NCI-H345 treated with DMSO at 0.1 percent for 48 hours (cell line): ENCODE results near the gene KRT1.
"Not testable (repeated sequence)": the region's sequence is repeated elsewhere in the genome, so short reads cannot be mapped to it uniquely, and the experiment has no call there.

Source experiments
- DNase-seq: peaks from one replicate; lab custom pipeline; 2025; ENCODE audit not compliant: unreplicated experiment; lab: John Stamatoyannopoulos, UW

Gene KRT1

GRCh38 chr12:52682938-52683574, 2.8 kb upstream of the KRT1 start:
- no peak for DNase-seq

GRCh38 chr12:52682381-52682660, 2.1 kb upstream of the KRT1 start:
- no peak for DNase-seq

DNA sequence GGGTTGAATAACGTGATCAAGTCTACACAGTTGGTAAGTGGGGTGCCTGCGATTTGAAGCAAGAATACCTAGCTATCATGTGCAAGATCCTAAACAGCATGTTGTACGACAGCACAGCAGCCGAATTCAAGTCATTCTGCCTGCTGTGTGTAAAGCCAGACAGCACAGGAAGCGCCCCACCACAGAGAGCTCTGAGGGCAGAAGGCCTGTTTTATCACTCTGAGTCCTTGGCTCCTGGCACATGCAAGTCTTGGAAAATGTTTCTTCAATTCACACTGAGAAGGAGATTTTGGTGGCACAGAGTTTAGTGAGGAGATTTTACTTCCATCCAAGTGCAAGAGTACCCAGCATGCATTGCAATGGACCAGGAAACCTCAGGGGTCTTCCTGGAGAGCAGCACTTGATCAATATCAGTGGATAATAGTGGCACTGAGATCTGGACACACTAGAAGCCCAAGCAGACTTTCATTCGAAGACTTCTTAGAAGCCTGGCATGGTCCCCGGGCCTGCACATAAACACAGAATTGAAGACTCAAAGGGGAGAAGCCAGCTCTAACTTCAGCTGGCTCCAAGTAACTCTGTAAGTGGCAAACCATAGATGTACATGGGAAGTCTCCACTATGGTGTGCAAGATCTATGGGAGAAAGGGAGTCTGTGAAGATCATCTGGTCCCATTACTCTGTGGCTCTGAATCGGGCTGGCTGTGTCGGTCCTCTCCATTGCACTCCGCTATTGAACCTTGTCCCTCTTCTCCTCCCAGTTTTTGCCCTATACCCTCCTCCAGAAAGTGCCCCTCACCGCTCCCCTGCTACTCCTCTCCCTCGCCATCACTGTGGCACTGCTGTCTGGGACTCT, 1.5 kb upstream of the KRT1 start:
- DNase-seq: no peak

GRCh38 chr12:52679875-52680274, 332 bp downstream of the KRT1 start:
- DNase-seq: no peak

DNA sequence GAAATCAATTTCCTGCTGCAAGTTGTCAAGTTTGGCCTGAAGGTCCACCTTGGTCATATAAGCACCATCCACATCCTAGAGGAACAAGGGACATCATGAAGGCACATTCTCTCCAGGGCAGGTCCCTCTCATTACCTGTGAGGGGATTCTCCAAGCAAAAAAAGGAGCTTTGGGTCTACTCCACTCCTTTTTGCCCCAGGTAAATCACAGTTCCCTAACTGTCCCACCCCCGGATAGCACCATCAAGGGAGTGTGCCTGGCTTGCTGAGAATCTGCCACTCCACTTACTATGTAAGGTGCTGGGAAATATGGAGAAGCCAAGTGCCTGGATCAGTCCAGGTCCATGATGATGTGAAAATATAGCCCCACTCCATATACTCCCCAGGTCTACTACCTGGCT, 2.5 kb downstream of the KRT1 start:
- no peak for DNase-seq

DNA sequence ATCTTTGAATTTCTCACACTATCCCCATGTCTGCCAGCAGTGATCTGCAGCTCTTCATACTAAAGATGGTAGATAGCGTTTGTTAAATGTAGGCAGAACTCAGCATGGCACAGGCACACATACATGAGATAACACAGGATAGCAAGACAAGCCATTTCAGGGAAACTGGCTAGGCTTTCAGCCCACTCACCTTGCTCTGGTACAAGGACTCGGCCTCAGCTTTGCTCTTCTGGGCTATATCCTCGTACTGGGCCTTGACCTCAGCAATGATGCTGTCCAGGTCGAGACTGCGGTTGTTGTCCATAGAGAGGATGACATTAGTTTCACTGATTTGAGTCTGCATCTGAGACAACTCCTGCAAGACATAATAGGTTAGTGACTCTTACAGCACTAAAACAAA, 3.1 kb downstream of the KRT1 start:
- no peak for DNase-seq

DNA sequence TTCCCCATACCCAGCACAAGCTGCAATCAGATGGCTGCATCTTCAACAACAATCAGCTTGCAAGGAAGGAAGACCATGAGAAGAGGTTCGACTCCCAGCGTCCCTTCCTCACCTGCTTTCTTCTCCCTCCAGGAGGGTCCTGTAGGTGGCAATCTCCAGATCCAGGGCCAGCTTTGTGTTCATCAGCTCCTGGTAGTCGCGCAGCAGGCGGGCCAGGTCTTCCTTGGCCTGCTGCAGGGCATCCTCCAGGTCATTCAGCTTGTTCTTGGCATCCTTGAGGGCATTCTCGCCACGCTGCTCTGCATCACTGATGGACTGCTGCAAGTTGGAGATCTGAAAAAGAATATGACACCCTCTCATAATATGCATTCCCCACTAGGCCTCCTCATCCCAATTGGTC, 4.0 kb downstream of the KRT1 start:
- DNase-seq: no peak

- no peak for DNase-seq
Measured at GRCh38 chr12:52675301-52675701, 4.9 kb downstream of the KRT1 start.

DNA sequence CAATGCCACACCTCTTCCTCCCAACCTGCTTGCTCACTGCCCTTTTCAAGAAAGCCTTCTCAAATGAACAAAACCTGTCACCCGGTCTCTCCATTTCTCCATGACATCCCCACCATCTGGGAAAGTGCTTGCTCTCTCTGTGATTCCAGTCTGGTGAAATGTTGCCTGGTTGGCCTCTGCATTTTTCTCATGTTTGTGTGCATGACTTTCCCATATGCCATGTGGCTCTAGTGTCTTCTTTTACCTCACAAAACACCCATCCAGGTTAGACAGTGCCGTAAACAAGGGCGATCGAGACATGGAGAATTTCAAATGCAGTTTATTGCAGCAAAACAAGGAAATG, 5.8 kb downstream of the KRT1 start:
- DNase-seq: no peak

GRCh38 chr12:52673713-52674432, 6.3 kb downstream of the KRT1 start:
- DNase-seq: no peak

DNA sequence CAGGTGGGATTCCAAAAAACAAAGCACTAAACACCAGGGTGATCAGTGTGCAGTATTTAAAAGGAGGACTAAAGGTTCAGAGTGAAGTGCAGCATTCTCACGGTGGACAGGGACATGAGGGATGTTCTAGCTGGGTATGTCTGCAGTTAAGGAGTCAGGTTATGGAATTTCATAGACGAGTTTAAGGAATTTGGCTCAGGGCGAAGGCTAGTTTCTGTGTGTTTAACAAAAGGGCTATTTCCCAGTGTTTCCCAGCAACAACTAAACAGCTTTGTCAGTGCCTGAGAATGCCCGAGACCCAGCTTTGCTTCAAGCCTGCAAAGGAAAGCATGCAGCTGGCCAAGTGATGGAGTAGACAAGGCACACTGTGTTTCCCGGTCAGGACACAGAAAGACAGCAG, 7.0 kb downstream of the KRT1 start:
- DNase-seq: no peak

DNA sequence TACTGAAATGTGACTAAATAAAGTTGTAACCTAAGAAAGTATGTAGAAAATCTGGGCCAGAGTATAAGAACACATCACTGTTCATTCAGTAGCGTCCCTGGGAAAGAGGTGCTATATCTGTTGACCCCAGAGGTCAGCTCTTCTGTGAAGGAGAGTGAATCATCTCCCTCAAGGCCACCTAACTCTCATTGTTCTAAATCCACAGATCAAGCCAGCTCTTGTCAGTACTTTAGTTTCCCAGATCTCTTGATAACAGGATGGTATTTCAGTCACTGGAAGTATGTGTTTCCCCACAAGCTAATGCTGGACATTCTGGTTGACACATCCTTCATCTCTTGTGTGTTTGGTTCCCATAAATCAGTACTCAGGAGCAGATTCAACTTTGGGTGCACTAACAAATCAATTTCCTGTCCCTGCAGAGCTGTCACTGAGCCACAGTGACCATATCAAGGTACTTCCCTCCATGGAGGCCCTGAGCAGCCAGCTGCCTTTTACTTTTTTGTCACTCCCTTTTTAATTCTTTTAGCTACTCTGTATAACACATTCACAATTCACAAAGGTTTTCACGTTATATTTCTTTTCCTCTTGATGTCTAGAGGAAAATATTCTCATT, 7.8 kb downstream of the KRT1 start:
- DNase-seq: no peak

DNA sequence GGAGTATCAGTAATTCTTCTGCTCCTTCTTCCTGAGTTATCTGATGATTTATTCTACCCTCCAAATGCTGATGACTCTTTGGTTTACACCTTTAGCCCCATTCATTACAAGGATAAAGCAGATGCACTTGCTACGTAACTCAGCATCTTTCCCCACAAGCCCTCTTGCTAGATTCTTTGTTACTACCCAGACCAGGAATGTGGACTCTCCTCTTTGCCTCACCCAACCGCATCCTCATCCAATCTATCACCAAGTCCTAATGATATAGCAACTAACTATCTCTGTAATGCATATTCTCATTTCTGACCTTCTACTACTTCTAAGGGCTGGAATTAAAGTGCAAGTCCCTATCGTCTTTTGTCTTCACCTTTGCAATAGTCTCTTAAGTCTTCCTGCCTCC, 9.2 kb downstream of the KRT1 start:
- DNase-seq: no peak

DNA sequence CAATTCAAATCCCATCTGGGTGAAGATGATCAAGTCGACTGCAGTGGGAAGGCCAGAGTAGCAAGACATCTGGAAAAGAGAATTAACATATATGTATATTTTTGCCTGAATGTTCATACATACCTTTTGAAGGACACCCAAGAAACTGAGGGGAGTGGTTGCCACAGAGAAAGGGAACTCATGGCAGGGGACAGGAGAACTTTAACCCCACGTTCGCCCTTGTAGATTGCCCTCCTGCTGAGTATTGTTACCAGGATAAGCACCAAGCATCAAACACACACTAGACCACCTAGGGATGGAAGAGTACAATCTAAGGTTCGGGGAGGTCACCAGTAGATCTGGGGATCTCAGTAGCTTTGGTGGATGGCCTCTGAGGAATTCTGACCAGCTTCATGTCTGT, 9.7 kb downstream of the KRT1 start:
- no peak for DNase-seq

DNA sequence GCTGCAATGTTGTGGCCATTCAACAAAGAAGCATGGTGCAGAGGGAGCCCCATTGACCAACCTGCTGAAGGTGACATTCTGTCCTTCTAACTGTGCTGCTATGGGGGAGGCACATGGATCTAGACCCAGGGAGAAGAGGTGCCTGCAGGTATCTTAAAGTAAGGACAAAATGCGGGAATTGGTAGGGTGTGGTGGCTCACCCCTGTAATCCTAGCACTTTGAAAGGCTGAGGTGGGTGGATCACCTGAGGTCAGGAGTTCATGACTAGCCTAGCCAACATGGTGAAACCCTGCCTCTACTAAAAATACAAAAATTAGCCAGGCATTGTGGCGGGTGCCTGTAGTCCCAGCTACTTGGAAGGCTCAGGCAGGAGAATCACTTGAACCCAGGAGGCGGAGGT, 10.3 kb downstream of the KRT1 start:
- DNase-seq: not testable (repeated sequence)

DNA sequence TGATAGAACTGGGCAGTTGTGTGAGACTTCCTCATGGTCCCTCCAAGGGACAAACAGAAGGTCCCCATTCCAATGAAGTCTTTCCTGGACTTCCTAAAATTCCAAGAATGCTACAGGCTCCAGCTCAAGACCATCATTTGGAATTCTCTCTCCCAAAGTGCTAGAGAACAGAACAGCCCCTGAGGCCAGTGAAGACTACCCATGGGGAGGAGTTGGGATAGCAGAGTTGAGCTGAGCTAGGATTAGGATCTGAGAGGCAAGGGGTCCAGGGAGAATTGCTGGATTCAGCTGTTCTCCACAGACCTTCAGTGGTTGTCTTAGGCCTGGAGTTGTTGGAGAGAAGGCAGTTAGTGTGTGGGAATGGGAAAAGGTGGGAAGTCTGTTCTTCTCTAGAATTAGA, 10.8 kb downstream of the KRT1 start:
- no peak for DNase-seq

DNA sequence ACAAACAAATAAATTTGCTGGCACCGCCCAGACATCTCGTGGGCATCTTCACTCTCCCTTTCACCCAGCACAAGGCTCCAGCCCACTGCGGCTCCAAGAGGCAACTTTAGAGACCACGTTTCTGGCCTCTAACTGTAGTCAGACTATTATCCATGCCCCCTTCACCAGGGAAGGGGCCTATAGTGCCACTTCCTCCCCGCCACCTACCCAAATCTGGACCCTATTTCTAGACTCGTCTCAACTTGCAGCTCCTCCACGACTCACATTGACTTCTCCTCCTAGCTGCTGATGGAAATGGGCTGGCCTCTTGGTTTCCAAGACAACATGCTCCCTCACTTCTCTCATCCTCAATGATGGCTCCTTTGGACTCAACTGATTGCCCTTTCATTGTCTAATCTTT, 12.3 kb downstream of the KRT1 start:
- no peak for DNase-seq

DNA sequence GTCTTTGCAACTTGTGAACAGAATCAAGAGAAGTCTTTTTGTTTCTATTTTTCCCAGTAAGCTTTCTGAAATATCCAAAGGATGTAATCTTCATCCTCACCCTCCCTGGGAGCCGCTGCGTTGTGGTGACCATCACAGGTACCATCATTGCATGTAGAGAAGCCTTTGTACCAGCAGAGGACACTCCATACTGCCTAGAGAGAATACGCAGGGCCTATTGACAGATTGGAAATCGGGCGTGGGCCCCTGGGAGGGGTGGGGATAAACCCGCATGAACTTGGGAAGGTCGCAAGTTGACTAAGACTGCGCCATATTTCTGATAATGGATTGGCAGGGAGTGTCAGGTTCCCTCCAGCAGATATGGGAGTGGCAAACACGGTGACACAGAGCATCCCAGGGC, 12.7 kb downstream of the KRT1 start:
- DNase-seq: no peak

GRCh38 chr12:52666471-52666870, 13.7 kb downstream of the KRT1 start:
- no peak for DNase-seq

- no peak for DNase-seq
Measured at GRCh38 chr12:52663420-52663819, 16.8 kb downstream of the KRT1 start.

DNA sequence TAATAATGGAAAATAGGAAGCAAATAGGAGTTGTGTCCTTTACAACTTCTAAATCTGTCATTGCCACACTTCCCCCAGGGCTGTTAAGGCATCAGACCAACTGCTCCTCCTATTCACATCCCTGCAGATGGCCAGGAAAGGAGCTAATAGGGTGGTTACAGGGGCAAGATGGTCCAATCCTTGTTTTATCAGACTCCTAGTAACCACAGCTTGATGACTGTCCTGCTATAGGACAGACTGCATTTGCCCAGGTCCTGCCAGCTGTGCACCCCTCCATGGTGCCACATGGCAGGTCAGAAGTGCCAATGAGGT, 17.3 kb downstream of the KRT1 start:
- DNase-seq: no peak
